Stimulated activated CD8-positive, alpha-beta memory T cell treated with anti-CD3 and anti-CD28 coated beads, Interleukin-7, amount 100 ng/mL, for 48 hours (primary cell): ENCODE data around the gene DNAJC21.

Experiments used
- DNase-seq, 2 donors: peaks; one replicate each; pipeline ENCODE4 v3.0.0-alpha.2; 2020; ENCODE audit warnings: low read depth in 1 of 2; ENCODE audit errors: extremely low read depth in 1 of 2

Gene DNAJC21

GRCh38 chr5:34929134-34929719, at the start of gene DNAJC21:
DNAJC21 (plus strand) TSS chr5:34929559; CDS start chr5:34929820, 261 bp downstream.
- peak; percentile 96 for DNase-seq

- no peak for DNase-seq
Measured at GRCh38 chr5:34881246-34881645, 48.1 kb upstream of the DNAJC21 start.

DNA sequence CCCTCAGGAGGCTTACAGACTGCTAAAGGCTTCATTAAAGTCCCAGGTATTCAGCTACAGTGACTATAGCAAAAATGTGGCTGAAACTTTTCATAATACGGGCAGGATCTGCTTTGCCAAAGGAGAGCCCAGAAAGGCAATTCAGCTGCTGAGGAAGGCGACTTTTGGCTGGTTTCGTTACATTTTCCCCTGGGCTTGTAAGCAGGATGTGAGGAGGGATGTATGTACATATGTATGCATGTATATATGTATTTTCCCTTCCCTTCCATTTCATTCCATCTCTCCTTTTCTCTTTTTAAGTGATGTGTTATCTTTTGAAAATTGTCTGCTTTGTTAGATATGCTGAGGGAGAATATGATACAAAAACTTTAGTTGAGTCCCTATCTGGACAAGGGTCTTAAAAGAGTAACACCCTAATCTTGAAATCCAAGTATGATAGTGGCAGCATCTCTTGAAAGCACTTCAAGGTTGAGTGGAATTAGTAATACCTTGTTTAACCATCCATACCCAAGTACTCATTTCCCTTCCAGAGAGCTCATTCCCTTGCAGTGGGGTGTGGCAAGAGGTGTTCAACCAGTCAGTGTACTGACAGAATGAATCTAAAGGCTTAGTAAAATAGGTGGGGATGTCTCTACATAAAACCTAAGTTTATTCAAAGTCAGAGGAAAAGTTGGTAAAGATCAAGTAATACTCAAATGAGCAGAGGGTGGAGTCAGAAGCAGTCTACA, 42.8 kb upstream of the DNAJC21 start:
- no peak for DNase-seq

- no peak for DNase-seq
Measured at GRCh38 chr5:34889394-34889793, 40.0 kb upstream of the DNAJC21 start.

DNA sequence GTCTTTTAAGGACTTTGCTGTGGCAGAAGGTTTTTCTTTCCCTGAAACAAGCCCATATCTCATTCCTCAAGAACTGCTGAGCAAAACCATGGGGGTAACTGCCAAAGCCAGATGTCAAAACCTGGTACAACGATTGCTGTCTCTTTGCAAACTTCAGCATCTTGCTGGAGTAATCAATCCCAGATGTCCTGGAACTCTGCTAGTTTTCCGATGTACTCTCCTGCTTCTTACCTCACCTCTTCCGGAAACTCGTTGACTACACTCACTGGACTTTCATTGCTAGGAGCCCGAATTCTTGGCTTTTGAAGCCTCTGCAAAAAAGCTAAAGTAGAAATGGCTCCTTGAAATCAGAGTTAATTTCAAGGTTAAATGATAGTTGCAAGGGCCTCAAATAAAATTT, 37.4 kb upstream of the DNAJC21 start:
- DNase-seq: no peak

GRCh38 chr5:34892414-34892813, 36.9 kb upstream of the DNAJC21 start:
- no peak for DNase-seq

DNA sequence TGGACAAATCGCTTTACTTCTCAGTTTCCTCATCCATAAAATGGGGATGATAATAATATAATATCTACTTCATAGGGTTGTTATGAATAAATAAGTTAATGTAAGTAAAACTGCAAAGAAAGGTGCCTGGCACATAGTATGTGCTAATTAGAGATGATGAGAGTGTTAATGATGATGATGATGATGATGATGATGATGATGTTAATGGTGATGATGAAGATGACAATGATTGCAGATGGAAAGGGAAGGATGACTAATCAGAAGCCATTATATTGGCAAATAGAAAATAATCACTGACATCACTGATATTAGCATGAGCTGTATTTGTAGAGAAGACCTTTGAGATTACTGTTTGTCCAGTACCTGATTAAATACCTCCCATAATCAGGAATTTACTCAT, 34.6 kb upstream of the DNAJC21 start:
- no peak for DNase-seq

- no peak for DNase-seq
Measured at GRCh38 chr5:34895641-34896419, 33.5 kb upstream of the DNAJC21 start.

DNA sequence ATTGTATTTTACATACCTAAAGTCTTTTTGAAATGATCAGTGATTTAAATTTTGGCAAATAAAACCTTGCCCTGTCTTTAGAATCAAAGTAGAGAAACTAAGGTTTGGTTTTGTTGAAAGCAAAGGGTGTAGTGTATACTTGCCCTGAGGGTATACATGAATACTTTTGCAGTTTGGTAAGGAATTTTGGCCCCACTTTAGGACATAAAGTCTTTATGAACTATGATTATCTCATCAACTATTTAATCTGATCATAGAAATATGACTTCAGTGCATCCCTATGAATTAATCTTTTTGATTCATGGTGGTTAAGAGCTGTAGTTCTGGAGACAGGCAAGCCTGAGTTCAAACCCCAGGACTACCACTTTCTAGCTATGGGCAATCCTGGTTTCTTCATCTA, 31.7 kb upstream of the DNAJC21 start:
- no peak for DNase-seq

- no peak for DNase-seq
Measured at GRCh38 chr5:34898258-34898895, 31.0 kb upstream of the DNAJC21 start.

DNA sequence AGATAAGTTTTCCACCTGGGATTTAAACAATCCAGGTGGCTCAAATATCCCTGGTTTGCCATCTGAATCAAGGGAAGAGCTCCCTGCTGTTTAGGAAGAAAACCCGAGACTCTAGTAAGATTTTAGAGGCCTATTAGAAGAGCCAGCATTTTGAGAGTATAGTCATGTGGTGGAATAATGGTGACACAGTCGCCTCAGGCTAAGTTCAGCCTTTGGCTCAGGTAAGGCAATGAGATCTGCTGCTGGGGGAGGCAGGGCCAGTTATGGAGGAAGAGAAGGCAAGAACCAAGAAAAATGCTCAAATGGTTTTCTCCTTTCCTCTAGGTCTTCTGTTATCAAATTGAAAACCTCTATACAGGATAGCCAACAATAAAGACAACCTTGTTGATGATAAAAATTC, 30.3 kb upstream of the DNAJC21 start:
- no peak for DNase-seq

GRCh38 chr5:34900652-34901051, 28.7 kb upstream of the DNAJC21 start:
- no peak for DNase-seq

DNA sequence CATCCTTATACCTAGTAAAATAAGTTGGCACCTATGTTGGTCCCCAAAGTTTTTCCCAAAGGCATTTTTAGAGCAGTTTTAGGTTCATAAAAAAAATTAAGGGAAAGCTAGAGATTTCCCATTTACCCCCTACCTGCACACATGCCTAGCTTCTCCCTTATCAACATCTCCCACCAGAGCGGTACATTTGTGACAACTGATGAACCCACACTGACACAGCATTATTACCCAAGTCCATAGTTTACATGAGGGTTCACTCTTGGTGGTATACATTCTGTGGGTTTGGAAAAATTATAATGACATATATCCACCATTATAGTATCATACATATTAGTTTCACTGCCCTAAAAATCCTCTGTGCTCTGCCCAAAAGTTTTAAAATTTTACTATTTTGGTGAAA, 26.1 kb upstream of the DNAJC21 start:
- no peak for DNase-seq

DNA sequence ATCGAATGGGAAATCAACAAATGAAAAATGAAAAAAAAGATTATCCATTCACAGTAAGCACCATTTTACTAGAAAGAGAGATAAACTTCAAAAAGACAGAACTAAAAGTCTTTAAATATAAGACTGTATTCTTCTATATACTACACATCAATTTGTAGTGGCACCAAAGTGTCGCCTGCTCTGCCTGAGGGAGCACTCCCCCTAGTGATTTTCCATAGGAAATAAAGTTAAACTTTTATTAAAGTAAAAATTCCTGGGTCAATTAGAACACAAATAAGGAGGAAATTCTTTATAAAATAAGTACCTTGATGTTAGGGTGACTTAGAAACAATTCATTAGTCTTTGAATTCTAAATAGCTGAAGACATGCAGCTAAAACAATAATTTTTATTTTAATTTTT, 23.8 kb upstream of the DNAJC21 start:
- DNase-seq: no peak

DNA sequence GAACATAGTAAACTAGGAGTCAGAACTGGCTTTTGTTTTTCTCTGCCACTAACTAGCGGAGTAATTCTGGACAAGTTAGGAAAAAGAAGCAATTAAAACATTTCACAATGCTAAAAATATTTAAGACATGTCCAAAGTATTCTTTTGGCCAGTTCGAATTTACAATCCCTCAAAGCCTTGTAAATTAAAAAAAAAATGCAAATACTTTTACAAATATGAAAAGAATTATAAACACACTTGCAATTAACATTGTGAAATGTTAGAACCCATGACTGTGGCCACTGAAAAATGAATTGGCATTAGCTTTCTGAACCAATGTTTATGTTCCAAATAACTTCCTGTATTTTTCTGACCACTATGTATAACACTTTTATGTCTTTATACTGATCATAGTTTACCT, 16.3 kb upstream of the DNAJC21 start:
- no peak for DNase-seq

DNA sequence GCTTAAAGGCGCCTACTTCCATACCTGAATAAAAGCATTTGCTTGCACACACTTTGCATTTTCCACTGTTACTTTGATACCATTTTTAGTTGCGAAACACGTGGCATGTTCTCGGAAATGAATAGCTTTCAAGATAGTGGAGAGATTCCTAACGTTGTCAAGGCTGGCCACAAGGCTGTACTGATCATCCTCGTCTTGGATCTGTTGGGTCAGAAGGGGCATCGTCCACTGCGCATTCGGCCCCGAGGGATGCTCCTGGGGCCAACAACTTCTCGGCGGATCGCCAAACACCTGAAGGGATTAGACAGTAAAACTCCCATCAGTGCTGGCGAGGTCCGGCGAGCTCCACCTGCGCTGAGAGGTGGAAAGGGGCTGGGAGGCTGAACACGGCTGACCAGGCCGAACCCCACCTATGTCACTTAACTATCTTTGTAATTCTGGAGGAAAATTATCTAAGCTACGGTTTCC, 14.7 kb upstream of the DNAJC21 start:
- no peak for DNase-seq

DNA sequence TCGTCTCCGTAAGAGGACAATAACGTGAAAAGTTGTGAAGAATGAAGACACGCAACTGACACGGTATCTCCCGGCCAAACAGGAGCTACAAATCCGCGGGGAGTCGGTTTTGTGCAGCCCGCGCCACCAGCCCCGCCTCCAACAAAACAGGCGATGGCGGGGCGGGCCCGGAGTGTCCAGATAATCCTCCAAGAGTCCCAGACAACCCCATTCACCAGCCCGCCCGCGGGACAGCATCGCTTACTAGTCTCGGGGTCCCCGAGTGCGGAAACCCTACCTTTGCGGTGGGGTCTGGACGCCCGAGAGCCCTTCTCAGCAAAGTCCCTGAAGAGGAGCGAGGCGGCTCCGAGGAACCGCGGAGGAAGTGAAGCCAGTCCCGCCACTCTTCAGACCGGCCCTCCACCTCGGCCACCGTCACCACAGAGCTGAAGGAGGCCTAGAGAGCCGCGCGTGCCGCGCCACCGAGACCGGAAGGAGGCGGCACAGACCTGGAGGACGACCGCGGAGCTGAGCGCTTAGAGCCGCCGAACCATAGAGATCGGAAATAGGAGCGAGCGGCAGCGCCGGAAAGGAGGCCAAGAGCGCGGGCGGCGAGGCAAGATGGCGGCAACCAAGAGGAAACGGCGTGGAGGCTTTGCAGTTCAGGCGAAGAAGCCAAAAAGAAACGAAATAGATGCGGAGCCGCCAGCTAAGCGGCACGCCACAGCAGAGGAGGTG, 14.1 kb upstream of the DNAJC21 start, which contains the start of the genes BRIX1 and RAD1:
TSS of gene BRIX1 (plus strand) at position 573 of the 717 bp plus-strand sequence. CDS start at position 601, 28 bp downstream.
TSS of gene RAD1 (minus strand) at position 366 of the 717 bp plus-strand sequence. CDS start 612 bp downstream, outside the sequence.
- DNase-seq: peak; percentile 91 to 93

DNA sequence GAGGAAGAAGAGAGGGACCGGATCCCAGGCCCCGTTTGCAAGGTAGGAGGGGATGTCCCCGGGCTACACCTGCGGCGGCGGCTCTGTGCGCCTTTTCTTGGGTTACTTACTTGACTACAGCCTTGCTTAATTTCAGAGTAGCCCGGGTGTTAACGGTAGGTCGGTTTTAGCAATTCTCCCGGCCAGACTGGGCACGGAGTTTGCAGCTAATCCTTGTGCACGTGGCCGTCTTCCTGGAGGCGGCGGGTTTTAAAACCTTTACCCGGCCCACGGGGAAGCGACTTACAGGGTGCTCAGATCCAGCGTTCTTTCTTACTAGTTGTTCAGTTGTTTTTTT, 13.5 kb upstream of the DNAJC21 start:
- no peak for DNase-seq

DNA sequence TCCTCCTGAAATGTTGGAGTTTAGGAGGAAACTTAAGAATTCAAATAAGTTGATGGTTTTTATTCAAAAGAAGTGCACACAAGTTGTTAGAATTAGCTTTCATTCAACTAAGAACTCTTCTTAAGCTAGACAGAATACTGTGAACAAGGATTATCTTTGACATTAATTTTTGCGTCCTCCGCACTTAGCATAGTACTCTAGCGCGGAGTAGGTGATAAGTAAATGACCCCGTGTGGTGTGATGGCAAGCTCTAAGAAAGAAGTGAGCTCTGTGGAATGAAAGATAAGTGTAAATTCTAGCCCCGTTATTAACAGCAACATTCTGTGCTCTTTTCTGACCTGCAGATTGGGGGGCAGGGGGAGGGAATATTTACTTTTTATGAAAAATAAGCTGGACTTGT, 12.8 kb upstream of the DNAJC21 start:
- DNase-seq: no peak

GRCh38 chr5:34918025-34918424, 11.3 kb upstream of the DNAJC21 start:
- DNase-seq: no peak

GRCh38 chr5:34919077-34919476, 10.3 kb upstream of the DNAJC21 start:
- DNase-seq: no peak
